HTERT RPE-1 (cell line): ENCODE data around the gene GTSE1.

ENCODE experiments used
- in situ Hi-C: fragments of 300-500 bp; cut with MboI; formaldehyde crosslinking; loops from 4 replicates; pipeline ENCODE4 v1.14.3; 2020; ENCODE audit warnings: low sequenced_read_pairs

GTSE1 gene

DNA sequence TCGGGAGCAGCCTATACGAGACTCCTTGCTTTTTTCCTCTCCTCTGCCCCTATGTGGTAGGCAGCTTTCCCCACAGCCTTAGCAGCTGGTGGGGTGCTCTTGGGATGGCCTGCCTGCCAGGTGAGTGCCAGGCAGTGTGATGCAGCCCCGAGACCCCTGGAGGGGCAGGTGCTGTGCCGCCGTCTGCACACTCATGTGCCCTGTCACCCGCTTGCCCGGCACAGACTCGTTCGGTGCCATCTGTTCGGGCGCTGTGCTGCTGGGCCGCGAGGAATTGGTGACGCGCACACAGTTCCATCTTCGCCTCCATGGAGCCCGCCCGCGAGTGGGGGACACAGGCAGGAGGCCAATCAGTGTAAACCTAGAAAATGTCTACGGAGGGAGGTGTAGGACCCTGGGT lies 54.0 kb downstream of the GTSE1 start:
- in situ Hi-C loops: loop anchor here (25.0 kb wide), 1 partner anchor 187 kb away; the partner anchor contains the start of gene CELSR1

DNA sequence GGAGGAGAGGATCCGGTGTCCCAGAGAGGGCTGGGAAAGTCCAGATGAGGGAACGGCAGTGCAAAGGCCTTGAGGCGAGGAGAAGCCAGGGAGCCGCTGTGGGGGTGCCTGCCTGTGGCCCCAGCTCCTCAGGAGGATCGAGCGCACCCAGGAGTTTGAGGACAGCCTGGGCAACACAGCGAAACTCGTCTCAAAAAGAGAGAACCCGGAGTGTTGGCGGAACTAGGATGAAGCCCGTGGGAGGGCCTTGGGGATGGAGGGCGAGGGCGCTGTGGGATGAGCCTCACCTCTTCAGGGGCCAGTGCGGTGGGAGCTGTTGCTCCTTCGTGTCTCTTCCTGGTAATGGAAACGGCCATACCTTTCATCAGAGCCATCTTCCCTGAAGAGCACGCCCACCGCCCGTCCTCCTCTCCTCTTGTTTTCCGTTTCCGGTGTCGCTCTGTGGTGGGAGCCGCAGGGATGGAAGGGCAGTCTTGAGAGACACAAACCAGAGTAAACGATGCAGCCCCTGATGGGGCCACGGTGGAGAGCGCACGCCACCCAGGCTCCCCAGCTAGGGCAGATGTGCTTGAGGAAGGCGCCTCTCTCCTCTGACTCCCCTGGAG lies 54.6 kb downstream of the GTSE1 start:
- in situ Hi-C loops: loop anchor here (25.0 kb wide), 1 partner anchor 186 kb away; the partner anchor contains the start of gene CELSR1

DNA sequence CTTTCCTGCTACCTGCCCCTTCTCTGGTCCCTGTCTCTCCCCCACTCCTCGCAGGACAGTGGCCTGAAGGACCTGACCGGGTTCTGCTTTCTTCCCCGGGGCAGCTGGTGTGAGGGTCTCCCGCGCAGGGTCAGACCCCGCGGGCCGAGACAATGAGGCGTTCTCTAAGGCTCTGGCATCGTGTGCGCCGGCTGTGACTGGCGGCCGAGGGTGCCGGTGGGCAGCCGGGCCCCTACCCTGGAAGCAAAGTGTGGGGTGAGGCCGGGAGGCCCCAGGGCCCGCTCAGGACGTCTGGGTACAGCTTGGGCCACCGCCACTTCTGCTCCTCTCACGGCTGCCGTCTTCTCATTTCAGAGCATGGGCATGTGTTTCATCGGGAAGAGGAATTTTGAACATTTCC lies 55.1 kb downstream of the GTSE1 start:
- in situ Hi-C loops: loop anchor here (25.0 kb wide), 1 partner anchor 186 kb away; the partner anchor contains the start of gene CELSR1

DNA sequence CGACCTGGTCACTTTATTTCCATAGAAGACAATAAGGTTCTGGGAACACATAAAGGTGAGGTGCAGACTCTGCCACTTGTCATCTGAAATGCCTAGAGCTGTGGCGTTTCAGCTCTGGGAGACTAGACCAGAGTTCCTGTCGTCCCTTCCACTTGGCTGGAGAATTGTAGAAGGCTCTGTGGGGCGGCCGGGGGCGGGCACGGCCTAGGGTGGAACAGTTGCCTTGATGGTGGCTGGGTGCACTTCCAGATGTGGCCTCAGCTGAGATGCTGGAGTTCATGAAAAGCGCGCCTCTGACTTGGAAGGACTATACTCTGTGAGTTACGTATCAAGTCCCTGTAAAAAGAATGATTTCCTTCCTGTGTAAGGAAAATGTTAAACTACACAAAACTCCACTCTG lies 55.6 kb downstream of the GTSE1 start:
- in situ Hi-C loops: loop anchor here (25.0 kb wide), 1 partner anchor 185 kb away; the partner anchor contains the start of gene CELSR1

DNA sequence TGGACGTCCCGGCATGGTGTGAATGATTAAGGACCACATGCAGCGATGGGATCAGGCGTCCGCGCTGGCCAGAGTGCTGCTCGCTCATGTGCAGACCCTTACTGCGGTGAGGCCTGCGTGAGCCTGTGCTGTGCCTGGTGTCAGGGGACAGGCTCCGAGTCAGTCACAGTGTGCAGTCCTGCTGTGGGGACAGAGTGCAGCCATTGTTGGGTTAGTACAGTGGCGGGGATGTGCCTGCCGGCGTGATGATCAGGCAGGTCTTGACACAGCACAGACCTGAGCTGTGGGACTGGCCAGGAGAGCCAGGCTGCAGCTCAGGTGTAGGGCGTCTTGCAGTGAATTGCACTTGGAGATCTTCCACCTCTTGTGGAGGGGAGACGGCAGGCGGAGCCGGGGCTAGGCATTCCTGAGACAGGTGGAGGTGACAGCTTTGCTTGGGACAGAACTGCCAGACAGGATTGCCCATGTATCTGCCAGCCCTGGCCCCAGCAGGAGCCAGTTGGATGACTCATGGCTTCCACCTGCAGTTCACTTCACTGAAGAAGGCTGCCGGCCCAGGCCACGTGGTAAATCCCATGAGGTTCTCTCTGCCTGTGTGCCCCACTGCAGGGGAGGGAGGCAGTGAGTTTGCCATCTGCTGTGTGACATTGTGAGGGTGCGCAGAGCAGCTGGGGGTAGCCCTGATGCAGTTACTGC lies 56.2 kb downstream of the GTSE1 start:
- in situ Hi-C loops: loop anchor here (25.0 kb wide), 1 partner anchor 184 kb away; the partner anchor contains the start of gene CELSR1

DNA sequence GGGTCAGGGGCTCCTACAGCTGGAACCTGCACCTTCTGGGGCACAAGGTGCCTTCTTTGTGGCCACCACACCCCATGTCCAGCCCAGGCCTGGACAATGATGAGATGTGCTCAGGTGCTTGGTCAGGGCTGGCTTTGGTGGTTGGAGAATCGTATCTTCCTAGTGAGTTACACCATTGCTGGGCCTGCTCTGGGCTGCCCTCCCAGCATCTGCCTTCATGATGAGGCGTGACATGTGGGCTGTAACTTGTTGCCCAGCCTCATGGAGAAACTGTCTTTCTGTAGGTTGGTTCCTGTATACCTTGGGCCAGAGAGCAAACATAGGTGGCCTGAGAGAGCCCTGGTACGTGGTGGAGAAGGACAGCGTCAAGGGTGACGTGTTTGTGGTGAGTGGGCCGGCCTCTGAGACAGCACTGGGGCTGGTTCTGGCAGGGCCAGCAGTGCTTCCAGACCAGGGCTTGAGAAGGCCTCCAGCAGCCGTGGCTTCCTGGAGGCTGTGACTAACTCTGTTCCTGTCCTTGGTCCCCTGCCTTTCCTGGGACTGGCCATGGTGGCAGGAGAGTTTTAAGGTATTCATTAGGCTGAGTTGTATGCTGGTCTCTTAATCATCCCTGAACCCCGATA lies 56.9 kb downstream of the GTSE1 start:
- in situ Hi-C loops: loop anchor here (25.0 kb wide), 1 partner anchor 184 kb away; the partner anchor contains the start of gene CELSR1

DNA sequence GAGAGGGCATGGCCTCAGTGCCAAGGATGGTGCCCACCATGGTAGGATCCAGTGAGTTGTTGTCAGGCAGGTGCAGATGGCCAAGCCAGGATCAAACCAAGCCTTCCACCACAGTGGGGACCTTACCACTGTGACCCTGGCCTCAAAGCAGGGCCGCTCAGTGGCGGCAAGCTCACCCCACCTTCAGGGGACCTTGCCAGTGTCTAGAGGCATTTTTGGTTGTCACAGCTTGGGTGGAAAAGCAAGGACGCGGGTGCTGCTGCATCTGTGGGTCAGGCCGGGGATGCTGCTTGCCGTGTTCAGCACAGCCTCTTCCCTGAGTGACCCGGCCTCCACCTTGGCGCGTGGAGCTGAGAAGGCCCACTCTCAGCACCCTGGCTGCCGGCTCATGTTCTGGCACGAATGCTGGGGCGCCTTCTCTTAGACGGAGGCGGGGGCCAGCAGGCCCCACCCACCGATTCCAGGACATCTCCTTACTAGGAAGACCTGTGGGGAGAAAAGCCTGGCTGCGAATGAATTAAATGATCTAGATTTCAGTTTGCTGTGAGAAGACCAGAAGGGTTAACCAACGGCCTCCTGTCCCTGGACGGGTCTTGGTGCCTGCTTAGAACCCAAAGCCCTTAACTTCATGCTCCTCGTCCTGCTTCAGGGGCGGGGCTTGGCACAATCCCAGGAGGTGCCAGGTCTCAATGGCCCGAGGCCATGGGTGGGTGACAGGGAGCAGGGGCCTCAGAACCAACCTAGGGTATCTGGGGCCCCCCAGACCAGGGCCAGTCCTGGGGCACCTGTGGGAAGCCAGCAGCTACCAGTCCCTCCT lies 57.7 kb downstream of the GTSE1 start:
- in situ Hi-C loops: loop anchor here (25.0 kb wide), 1 partner anchor 183 kb away; the partner anchor contains the start of gene CELSR1

DNA sequence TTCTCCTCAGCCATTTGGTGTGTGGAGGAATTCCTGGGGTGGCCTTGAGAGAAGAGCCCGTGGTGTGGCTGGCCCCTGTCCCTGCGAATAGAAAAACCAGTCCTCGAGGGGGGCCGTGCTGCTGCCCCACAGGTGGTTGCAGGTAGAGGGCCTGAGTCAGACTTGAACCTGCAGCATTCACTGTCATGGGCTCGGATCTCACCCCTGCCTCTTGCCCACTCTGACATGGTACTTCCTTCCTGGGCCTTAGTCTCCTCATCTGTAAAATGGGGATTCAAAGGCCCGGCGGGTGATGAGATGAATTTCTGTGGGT lies 58.3 kb downstream of the GTSE1 start:
- in situ Hi-C loops: loop anchor here (25.0 kb wide), 1 partner anchor 182 kb away; the partner anchor contains the start of gene CELSR1

DNA sequence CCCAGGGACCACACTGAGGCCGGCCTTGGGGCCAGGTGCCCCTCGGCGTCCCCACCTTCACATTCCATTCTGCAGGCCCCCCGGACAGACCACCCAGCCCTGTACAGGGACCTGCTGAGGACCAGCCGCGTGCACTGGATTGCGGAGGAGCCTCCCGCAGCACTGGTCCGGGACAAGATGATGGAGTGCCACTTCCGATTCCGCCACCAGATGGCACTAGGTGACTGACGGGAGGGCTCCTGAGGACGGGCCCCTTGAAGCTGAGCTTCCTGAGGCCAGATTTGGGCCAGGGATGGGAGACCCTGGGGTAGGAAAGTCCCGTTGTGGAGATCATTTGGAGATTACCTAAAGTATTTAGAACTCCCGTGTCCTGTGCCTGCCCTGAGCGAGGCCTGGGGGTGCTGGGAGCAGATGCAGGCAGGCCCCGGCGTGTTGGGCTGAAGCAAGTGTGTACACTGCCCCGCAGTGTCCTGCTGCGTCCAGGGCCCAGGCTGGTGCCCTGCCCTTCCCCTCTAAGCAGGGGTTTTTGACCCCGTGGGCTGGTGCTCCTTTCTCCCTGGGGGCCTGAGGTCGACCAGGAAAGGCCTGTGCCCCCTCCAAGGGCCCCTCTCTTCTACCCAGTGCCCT lies 58.8 kb downstream of the GTSE1 start:
- in situ Hi-C loops: loop anchor here (25.0 kb wide), 1 partner anchor 182 kb away; the partner anchor contains the start of gene CELSR1

DNA sequence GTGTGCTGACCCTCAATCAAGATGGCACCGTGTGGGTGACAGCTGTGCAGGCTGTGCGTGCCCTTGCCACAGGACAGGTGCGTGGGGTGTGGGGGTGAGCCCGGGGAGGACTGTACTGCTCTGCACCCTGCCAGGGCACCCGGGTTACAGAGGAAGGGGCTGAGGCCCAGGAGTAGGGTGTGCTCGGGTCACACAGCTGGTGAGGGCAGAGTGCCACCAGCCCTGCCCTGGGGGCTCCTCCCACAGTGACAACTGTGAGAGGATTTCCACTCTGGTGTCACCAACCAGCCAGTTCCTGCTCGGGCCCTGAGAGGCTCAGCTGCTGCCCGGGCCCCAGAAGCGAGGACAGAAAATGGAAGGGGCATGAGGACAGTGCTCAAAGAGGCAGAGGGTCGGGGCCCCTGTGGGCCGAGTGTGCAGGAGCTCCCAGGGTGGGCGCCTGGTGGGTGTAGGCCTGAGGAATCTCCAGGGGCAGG lies 59.4 kb downstream of the GTSE1 start:
- in situ Hi-C loops: loop anchor here (25.0 kb wide), 1 partner anchor 181 kb away; the partner anchor contains the start of gene CELSR1

DNA sequence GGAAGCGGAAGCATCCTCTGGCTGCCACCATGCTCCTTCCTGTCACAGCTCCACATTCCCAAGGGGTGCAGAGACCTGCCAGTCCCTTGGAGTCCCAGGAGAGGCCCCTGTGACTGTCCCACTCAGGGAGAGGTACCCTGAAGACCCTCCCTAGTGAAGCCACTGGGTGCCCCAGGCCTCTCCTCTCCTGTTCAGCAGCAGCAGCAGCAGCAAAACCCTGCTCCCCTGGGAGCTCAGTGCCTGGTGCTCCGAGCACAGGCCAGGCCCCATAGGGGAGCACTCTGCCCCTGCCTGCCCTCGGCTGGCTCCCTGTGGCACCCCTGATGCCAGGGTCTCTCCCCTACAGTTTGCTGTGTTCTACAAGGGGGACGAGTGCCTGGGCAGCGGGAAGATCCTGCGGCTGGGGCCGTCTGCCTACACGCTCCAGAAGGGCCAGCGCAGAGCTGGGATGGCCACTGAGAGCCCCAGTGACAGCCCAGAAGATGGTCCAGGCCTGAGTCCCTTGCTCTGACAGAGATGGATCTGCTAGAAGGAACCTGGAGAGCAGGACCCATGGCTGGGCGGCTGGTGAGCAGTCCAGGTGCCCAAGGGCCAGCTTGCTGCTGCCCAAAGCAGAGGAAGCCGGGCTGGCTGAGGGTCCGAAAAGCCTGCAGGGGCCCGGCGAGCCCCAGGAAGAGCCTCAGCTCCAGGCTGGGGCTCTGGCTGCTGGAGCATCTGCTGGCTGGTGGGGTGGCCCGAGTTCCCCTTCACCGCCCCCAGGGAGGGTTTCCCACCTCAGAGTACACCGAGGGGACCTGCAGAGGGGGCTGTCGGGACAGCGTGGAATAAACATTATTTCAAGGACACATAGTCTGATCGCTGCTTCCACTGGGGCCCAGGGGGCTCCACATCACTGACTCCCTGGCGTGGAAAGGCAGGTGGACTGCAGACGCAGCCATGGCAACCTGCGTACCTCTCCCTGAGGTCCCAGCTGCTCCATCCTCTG lies 60.1 kb downstream of the GTSE1 start:
- in situ Hi-C loops: loop anchor here (25.0 kb wide), 1 partner anchor 181 kb away; the partner anchor contains the start of gene CELSR1

DNA sequence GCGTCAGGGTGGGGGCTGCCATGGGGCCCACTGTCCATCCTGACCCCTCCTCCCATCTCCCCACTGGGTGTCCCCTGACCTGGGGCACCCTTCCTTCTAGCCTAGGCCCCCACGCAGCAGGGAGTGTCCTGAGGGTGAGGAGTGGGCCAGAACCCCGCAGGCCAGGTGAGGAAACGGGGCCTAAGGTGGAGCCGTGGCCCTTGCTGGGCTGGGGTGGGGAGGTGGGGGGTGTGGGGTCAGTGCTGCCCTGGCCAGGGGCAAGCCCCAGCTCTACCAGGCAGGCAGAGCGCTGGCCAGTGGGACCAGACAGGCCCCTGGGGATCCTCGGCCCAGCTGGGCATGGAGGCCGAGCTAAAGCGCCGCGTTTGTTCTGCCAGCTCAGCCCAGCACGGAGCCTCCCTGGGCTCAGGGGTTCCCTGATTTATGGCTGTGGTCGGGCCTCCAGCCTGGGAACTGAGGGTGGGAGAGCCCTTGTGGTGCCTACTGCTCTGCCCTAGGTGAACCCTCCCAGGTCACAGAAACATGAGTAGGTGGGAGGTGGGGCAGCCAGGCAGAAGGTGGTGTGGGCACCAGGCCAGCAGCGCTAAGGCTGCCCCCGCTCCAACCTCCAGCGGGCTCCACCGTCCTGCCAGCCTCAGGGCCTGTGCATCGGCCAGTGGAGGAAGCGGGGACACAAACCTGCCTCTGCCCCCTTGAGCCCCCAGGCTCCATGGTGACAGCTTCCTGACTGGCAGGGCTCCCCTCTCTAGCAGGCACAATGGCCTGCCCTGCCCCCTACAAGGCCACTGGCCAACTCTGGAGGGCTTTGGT lies 61.2 kb downstream of the GTSE1 start:
- in situ Hi-C loops: loop anchor here (25.0 kb wide), 1 partner anchor 179 kb away; the partner anchor contains the start of gene CELSR1

DNA sequence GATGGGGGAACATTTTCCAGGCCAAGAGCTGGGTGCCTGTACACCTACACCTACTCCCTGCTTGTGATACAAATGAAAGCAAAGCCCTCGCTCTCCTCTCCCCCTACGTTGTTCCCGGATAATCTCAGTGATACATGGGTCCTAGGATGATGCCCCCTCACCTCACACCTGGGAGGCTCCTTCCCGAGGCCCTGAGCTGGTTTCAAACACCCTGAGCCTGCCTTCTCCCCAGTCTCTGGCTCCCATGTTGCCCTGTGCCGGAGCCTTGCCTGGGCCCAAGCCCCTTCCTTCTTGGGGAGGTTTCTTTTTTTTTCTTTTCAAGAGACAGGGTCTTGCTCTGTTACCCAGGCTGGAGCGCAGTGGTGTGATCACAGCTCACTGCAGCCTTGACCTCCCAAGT lies 62.1 kb downstream of the GTSE1 start:
- in situ Hi-C loops: loop anchor here (25.0 kb wide), 1 partner anchor 179 kb away; the partner anchor contains the start of gene CELSR1

DNA sequence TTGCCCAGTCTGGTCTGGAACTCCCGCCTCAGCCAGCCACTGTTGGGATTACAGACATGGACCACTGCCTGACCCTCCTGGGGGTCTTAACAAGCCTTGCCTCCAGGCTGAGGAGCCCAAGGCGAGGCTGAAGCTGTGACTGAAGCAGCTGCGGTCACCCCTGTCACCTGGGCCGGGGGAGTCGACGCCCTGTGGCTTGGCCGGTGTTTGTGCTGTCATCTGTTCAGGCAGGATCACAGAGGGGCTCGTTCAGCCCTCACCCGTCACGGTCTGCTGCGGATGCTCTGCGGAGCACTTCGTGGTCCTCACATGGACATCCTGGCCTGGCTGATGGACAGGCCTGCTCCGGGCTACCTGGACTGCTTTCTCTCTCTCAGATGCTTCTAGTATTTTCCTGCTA lies 62.7 kb downstream of the GTSE1 start:
- in situ Hi-C loops: loop anchor here (25.0 kb wide), 1 partner anchor 178 kb away; the partner anchor contains the start of gene CELSR1

DNA sequence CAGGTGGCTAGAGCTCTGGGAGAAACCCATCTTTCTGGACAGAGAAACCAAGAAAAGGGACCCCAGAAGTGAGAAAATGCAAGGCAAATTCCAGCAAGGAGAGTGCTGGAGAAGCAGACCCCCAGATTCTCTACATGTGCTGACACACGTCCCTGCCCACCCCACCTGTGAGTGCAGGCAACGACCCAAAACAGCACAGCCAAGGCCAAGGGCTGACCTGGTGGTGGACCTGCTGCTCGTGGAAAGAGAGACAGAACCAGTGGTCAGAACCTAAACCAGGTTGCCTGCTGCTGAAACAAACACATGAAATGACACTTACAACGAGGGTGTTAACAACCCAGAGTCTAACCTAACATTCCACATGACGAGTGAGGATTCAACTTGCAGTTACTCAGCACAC lies 63.4 kb downstream of the GTSE1 start:
- in situ Hi-C loops: loop anchor here (25.0 kb wide), 1 partner anchor 177 kb away; the partner anchor contains the start of gene CELSR1

DNA sequence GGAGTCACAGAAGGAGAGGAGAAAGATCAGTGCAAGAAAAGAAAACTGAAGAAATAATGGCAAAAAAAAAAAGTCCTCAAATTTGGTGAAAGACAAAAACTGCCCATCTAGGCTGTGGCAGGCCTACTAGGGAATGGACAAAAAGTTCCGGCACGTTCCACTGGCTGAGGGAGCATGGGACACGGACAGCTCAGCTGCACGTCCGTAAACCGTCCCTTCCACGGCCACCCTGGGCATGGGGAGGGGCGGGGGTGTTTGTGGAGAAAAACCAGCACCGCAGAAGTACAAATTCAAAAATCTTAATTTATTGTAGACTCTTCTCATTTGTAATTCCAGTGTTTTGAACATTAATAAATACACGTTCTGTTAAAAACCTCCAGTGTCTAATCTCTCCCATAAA lies 64.2 kb downstream of the GTSE1 start:
- in situ Hi-C loops: loop anchor here (25.0 kb wide), 1 partner anchor 176 kb away; the partner anchor contains the start of gene CELSR1

DNA sequence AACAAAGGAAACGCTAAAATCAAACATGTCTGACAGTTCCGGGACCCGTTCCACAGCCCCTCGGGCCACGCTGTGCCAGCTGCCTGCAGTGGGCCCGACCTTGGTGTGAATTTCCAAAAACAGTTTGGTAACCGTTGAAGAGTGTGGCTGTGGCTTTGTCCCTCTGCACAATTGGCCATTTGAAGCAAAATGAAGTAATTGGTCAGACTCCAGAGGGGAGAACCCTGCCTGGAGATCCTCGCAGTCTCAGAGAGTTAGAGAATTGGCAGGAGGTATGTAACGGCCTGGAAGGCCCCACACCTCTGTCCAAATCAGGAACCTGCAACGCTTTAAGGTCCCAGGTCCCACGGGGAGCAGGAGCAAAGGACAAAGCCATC lies 65.1 kb downstream of the GTSE1 start:
- in situ Hi-C loops: loop anchor here (25.0 kb wide), 1 partner anchor 175 kb away; the partner anchor contains the start of gene CELSR1
